HFFc6 (cell line): Measurements from ENCODE around the gene TTLL3. TPM values are rescaled to one million over a fixed set of nuclear protein-coding genes. Genes with fewer than 3 reads are reported as not detected.

Experiments
- DNase-seq: peaks from one replicate; pipeline ENCODE4 v3.0.0-alpha.2; 2018
- H3K27ac Mint-ChIP-seq: 2 replicates; pipeline ENCODE4 v1.8.0; 2020; ENCODE audit warnings: mild to moderate bottlenecking, mixed read lengths
- H3K27me3 Mint-ChIP-seq: 2 replicates; pipeline ENCODE4 v1.8.0; 2021; ENCODE audit warnings: mild to moderate bottlenecking, moderate library complexity, mixed read lengths; ENCODE audit not compliant: insufficient read depth
- H3K36me3 Mint-ChIP-seq: 2 replicates; pipeline ENCODE4 v1.8.0; 2021; ENCODE audit warnings: low read depth, mixed read lengths
- H3K4me1 Mint-ChIP-seq: 2 replicates; pipeline ENCODE4 v1.8.0; 2020; ENCODE audit warnings: low read depth, mixed read lengths
- H3K4me3 Mint-ChIP-seq: 2 replicates; pipeline ENCODE4 v1.8.0; 2020; ENCODE audit warnings: mild to moderate bottlenecking, moderate library complexity, mixed read lengths
- H3K9me3 Mint-ChIP-seq: 2 replicates; pipeline ENCODE4 v1.8.0; 2020; ENCODE audit warnings: mild to moderate bottlenecking, mixed read lengths
- CTCF ChIP-seq: fragments of 200-600 bp; sonication (generic); IDR thresholded peaks from 2 replicates; pipeline ENCODE4 v1.5.0; 2021; ENCODE audit warnings: antibody characterized with exemption, mild to moderate bottlenecking
- total RNA-seq, 6 experiments: library from RNA; stranded (reverse); fragmentation: NEBNext Ultra II Directional; extraction: Animal tissue kit (Norgen Biotek cat#: 25700); gene quantifications; 2 replicates in 1 of 6; 3 replicates in 5 of 6; pipeline ENCODE4 v1.2.3, GENCODE V29; 2021

Gene TTLL3
- total RNA-seq, 6 experiments from 2014 or later, result 14.1 to 20.5 (median 16.0) TPM

GRCh38 chr3:9812870-9813483 lies 2.9 kb downstream of the TTLL3 start:
- Mint-ChIP-seq H3K27me3 (no peaks in the 10 kb centered on the region; the same call in none of the 2 replicates), H3K36me3 (peaks cover 22% of the 10 kb centered on the region), H3K4me3 (no peak overlapping the region), H3K4me1 (peaks cover 36% of the 10 kb centered on the region), H3K27ac (no peak overlapping the region), H3K9me3 (no peaks in the 10 kb centered on the region)
- DNase-seq, result no peak
- TF ChIP-seq CTCF, result no peak

- peaks cover 10% of the 10 kb centered on the region for H3K4me1 Mint-ChIP-seq
- H3K9me3 Mint-ChIP-seq, result no peaks in the 10 kb centered on the region
- H3K27ac Mint-ChIP-seq, result no peak overlapping the region
- TF ChIP-seq CTCF, result no peak
- DNase-seq, result no peak
- peaks cover 18% of the 10 kb centered on the region for H3K36me3 Mint-ChIP-seq
- no peak overlapping the region for H3K4me3 Mint-ChIP-seq
- no peaks in the 10 kb centered on the region; the same call in none of the 2 replicates for H3K27me3 Mint-ChIP-seq
Observed at GRCh38 chr3:9815986-9816385, 5.9 kb downstream of the TTLL3 start.

- H3K27me3 Mint-ChIP-seq, result no peaks in the 10 kb centered on the region; the same call in 1 of the 2 replicates
- no peak for DNase-seq
- H3K4me1 Mint-ChIP-seq, result no peaks in the 10 kb centered on the region
- no peak overlapping the region for H3K27ac Mint-ChIP-seq
- no peak overlapping the region for H3K4me3 Mint-ChIP-seq
- H3K9me3 Mint-ChIP-seq, result no peaks in the 10 kb centered on the region
- TF ChIP-seq CTCF, result no peak
- H3K36me3 Mint-ChIP-seq, result 0 out of 2 replicates have a peak, but pooled peaks cover 9% of the 10 kb centered on the region
Observed at GRCh38 chr3:9817436-9817835, 7.4 kb downstream of the TTLL3 start.

DNA sequence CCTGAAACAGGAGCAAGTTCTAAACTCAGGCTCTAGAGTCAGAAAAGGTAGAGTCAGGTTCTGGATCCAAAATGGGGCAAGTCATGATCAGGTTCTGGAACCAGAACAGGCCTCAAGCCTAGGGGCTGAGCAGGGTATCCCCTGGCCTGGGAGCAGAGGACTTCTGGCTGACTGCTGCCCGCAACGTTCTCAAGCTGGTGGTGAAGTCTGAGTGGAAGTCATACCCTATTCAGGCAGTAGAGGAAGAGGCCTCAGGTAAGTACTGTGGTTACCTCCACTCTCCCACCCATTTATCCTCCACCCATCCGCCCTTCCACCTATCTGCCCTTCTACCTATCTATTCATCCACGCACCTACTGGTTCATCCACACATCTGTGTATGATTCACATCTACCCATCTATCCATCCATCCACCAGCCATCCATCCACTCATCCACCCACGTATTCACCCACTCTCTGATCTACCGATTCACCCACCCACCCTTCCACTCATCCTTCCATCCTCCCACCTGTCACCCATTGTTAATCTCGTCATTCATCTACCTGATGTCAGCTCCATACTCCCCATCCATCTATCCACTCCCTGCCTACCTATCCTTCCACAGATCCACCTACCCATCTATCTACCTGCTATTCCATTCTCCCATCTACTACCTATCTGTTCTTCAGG lies 8.7 kb downstream of the TTLL3 start:
- no peak for DNase-seq
- Mint-ChIP-seq H3K27me3 (no peaks in the 10 kb centered on the region; the same call in 1 of the 2 replicates), H3K4me1 (no peaks in the 10 kb centered on the region), H3K36me3 (no peaks in the 10 kb centered on the region), H3K4me3 (no peak overlapping the region), H3K27ac (no peak overlapping the region), H3K9me3 (no peaks in the 10 kb centered on the region)
- TF ChIP-seq CTCF, result no peak

- H3K4me1 Mint-ChIP-seq, result no peaks in the 10 kb centered on the region
- H3K27me3 Mint-ChIP-seq, result no peaks in the 10 kb centered on the region; the same call in 1 of the 2 replicates
- H3K4me3 Mint-ChIP-seq, result no peak overlapping the region
- H3K27ac Mint-ChIP-seq, result no peak overlapping the region
- DNase-seq, result no peak
- TF ChIP-seq CTCF, result no peak
- H3K9me3 Mint-ChIP-seq, result no peaks in the 10 kb centered on the region
- no peaks in the 10 kb centered on the region for H3K36me3 Mint-ChIP-seq
Observed at GRCh38 chr3:9820543-9820942, 10.5 kb downstream of the TTLL3 start.
